Lung (tissue), 12 donors: ENCODE measurements around the gene KIF2C. TPM values are rescaled to one million over a fixed set of nuclear protein-coding genes. Genes with fewer than 3 reads are reported as not detected.
A peak's percentile ranks its signal among the peaks of the same experiment; 100 is the strongest.

Experiments
- ATAC-seq: fragments of 200-7000 bp; cut with Tn5 transposase; one replicate; pipeline ENCODE4 v1.9.1; 2020; ENCODE audit warnings: moderate number of reproducible peaks; ENCODE audit not compliant: insufficient read depth, low FRiP score
- DNase-seq, 3 donors: peaks; one replicate each; pipeline ENCODE4 v3.0.0-alpha.2; 2013 to 2017
- H3K27ac ChIP-seq, 2 donors: one replicate each; pipeline ENCODE4 v1.5.1; 2013; ENCODE audit warnings: mild to moderate bottlenecking in 2 of 2, moderate library complexity in 2 of 2, control low read depth in 1 of 2, inconsistent platforms in 1 of 2, low read depth in 1 of 2, low read length in 1 of 2
- H3K27me3 ChIP-seq, 3 donors: one replicate each; pipeline ENCODE4 v1.5.1; 2013; ENCODE audit warnings: low read length in 2 of 3; ENCODE audit not compliant: control insufficient read depth in 3 of 3, insufficient read depth in 3 of 3
- H3K36me3 ChIP-seq, 4 donors: one replicate each; pipeline ENCODE4 v1.5.1; 2013; ENCODE audit warnings: low read length in 4 of 4, mild to moderate bottlenecking in 1 of 4, moderate library complexity in 1 of 4; ENCODE audit not compliant: control insufficient read depth in 4 of 4, insufficient read depth in 4 of 4
- H3K4me1 ChIP-seq, 5 donors: one replicate each; pipeline ENCODE4 v1.5.1; 2013; ENCODE audit warnings: low read length in 5 of 5, mild to moderate bottlenecking in 2 of 5, moderate library complexity in 1 of 5; ENCODE audit not compliant: control insufficient read depth in 5 of 5, insufficient read depth in 5 of 5
- H3K4me3 ChIP-seq: one replicate; pipeline ENCODE4 v1.5.1; 2013; ENCODE audit warnings: mild to moderate bottlenecking, control low read depth, moderate library complexity
- H3K9ac ChIP-seq, 2 donors: one replicate each; pipeline ENCODE4 v1.5.1; 2013; ENCODE audit warnings: low read length in 2 of 2, control low read depth in 1 of 2; ENCODE audit not compliant: insufficient read depth in 1 of 2
- H3K9me3 ChIP-seq, 4 donors: one replicate each; pipeline ENCODE4 v1.5.1; 2013; ENCODE audit warnings: low read length in 3 of 4, mild to moderate bottlenecking in 1 of 4, moderate library complexity in 1 of 4; ENCODE audit not compliant: control insufficient read depth in 4 of 4, insufficient read depth in 3 of 4
- WGBS, 2 donors: extraction: QIAGEN DNeasy Blood & Tissue Kit; methylation state at CpG; one replicate each; pipeline ENCODE4 v1.1.7; 2013; 5-methylcytosine and 5-hydroxymethylcytosine counted together
- polyA plus RNA-seq, 2 donors: library from polyadenylated mRNA; stranded (reverse); fragments of 200-250 nt; gene quantifications; one replicate each; pipeline ENCODE4 v1.2.1, GENCODE V29; 2013
- total RNA-seq, 2 donors: library from RNA; depleted of rRNA in 1 of 2; stranded (reverse); fragments of >200 nt in 1 of 2; gene quantifications; one replicate each; pipeline ENCODE4 v1.2.1, GENCODE V29; 2014 to 2021
- TF ChIP-seq, protein P1 (sequence below): IDR thresholded peaks from 2 replicates; pipeline ENCODE4 v1.5.1; 2012; ENCODE audit warnings: mild to moderate bottlenecking; ENCODE audit errors: control extremely low read depth, extremely low read depth
- donor health status: control.
- donor health status: control.
- donor health status: Bipolar disorder and iron deficiency.
- donor health status: healthy.
- donor health status: DM: yes; HTN: yes; CAD: no.

The KIF2C gene
- total and polyA plus RNA-seq, 4 donors = 1.5 to 3.5 (median 2.1) TPM

DNA sequence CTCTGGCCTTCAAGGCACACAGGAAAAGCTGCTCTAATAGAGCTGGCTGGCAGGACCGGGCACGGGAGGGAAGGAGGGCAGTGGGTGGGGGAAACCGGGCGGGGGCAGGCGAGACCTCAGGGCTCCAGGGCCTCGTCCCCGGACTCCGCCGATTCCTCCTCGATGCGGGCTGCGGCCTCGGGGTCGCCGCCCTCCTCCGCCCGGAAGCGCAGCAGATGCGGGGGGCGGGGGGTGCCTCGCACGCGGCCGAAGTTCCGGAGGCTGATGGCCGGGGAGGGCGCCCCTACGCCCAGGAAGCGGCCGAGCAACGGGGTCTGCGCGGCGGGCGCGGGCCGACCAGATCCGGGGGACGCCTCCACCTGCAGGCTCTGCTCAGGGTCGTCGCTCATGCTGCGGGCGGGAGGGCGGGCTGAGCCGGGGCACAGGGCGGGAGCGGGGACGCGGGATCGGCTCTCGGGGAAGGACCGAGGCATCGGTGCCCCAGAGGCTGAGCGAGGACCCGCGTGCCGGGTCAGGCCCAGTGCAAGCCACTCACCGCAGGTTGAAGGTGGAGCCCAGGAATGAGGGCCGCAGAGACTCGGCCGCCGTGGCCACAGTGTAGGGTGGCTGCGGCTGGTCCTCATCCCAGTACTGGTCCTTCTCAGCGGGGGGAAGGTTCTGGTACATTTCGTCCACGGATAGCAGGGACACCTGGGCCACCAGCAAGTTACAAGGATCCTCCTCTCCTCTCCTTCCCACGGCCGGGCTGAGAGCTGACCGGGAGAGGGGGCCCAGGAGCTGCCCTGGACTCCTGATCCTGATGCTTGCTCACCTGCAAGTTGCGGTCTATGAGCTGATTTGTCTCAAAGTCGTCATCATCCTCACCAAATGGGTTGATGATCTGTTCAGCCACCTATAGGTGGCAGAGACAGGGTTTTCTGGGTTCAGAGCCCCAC, 44.7 kb downstream of the KIF2C start:
- no peak overlapping the region for H3K27ac ChIP-seq
- WGBS, 2 donors = 11 to 13% methylated on average over 61 to 71 of the region's 71 CpGs
- peaks cover 0 to 18% (median 7%) of the 10 kb centered on the region in 4 donors for H3K36me3 ChIP-seq
- peak overlapping the region in 1 of 2 donors; percentile 71 for H3K9ac ChIP-seq
- DNase-seq (peak in 2 of 3 donors; percentile 43 to 65), ATAC-seq (no peak)
- H3K27me3 ChIP-seq = no peaks in the 10 kb centered on the region
- H3K4me1 ChIP-seq = peaks cover 5 to 30% (median 8%) of the 10 kb centered on the region in 5 donors
- peak overlapping the region; percentile 11 for H3K4me3 ChIP-seq
- TF ChIP-seq, protein P1, sequence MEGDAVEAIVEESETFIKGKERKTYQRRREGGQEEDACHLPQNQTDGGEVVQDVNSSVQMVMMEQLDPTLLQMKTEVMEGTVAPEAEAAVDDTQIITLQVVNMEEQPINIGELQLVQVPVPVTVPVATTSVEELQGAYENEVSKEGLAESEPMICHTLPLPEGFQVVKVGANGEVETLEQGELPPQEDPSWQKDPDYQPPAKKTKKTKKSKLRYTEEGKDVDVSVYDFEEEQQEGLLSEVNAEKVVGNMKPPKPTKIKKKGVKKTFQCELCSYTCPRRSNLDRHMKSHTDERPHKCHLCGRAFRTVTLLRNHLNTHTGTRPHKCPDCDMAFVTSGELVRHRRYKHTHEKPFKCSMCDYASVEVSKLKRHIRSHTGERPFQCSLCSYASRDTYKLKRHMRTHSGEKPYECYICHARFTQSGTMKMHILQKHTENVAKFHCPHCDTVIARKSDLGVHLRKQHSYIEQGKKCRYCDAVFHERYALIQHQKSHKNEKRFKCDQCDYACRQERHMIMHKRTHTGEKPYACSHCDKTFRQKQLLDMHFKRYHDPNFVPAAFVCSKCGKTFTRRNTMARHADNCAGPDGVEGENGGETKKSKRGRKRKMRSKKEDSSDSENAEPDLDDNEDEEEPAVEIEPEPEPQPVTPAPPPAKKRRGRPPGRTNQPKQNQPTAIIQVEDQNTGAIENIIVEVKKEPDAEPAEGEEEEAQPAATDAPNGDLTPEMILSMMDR = no peak
- H3K9me3 ChIP-seq = no peaks in the 10 kb centered on the region

DNA sequence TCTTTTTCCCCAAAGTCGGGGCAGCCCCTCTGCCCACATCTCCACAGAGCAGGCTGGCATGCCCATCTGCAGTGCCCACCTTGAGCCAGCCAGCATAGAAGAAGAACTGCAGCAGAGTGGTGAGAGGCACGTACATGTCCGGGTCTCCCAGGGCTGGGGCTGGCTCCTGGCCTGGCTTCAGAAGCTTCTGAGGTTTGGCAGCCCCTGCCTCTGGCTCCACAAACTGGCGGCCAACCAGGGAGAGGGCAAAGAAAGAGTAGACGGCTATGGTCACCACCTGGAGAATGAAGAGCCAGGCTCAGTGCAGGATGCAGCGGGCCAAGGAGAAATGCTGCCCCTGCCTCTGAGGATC, 45.4 kb downstream of the KIF2C start:
- H3K4me3 ChIP-seq = no peak overlapping the region
- H3K9ac ChIP-seq = no peak overlapping the region

DNA sequence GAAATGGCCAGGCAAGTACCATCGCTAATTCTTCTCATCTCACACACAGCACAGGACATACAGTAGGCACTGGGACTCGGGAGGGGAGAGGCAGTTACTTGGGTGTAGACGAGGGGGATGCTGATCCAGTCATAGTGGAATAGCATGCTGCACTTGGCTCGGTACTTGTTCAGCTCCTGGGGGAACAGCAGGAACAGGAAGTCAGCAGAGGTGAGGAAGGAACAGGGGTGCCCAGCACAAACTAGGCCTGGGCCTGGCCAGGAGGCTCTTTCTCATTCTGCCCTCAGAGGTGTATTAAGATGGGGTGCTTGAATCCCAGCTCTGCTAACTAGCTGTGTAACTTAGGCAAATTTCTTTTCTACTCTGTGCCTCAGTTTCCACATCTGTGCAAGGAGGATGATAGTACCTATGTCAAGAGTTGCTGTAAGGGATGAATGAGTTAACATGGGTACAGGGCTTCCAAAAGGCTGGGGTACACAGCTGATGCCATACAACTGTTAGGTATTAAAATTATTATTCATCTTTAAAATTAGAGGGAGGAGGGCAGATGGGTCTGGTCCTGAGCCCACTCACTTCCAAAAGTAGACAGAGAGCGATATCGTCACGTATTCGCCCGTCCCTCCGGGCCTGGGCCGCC, 46.0 kb downstream of the KIF2C start:
- ATAC-seq = no peak
- Histone ChIP-seq H3K9ac (no peak overlapping the region), H3K27me3 (no peaks in the 10 kb centered on the region), H3K36me3 (peaks cover 0 to 7% (median 5%) of the 10 kb centered on the region in 4 donors), H3K4me1 (peaks cover 5 to 30% (median 8%) of the 10 kb centered on the region in 5 donors), H3K4me3 (no peak overlapping the region), H3K9me3 (no peaks in the 10 kb centered on the region), H3K27ac (no peak overlapping the region)
- WGBS, 2 donors = 29 to 41% methylated on average over 11 of the region's 11 CpGs
- no peak for DNase-seq
- TF ChIP-seq, protein P1 = no peak

More for the DNA sequence above, 45.4 kb downstream of the KIF2C start:
- Histone ChIP-seq H3K27me3 (no peaks in the 10 kb centered on the region), H3K27ac (no peak overlapping the region), H3K36me3 (peaks cover 0 to 12% (median 6%) of the 10 kb centered on the region in 4 donors), H3K9me3 (no peaks in the 10 kb centered on the region), H3K4me1 (peaks cover 5 to 30% (median 8%) of the 10 kb centered on the region in 5 donors)
- DNase-seq (no peak), ATAC-seq (no peak)
- WGBS, 2 donors = 87 to 96% methylated on average over 6 of the region's 6 CpGs
- TF ChIP-seq, protein P1 = no peak
